IMR-90 (cell line): ENCODE measurements around the gene PARL. TPM values are rescaled to one million over a fixed set of nuclear protein-coding genes. Genes with fewer than 3 reads are reported as not detected.

ENCODE experiments used
- ATAC-seq: fragments of 200-7000 bp; cut with Tn5 transposase; 2 replicates; pipeline ENCODE4 v1.9.1; 2020; ENCODE audit warnings: low read depth, mild to moderate bottlenecking, moderate library complexity
- BruUV-seq: library from RNA; stranded (reverse); fragments of 400-500 nt; replicated peaks from 2 replicates; lab custom pipeline; 2021; lab: Mats Ljungman, UMichigan
- CTCF ChIA-PET: fragments of 300-600 bp; formaldehyde crosslinking; extraction: SDS; loops from one replicate; lab custom pipeline; 2021; ENCODE audit warnings: antibody characterized with exemption; lab: Yijun Ruan, JAX
- POLR2A ChIA-PET: fragments of 300-600 bp; sonication (Branson Sonifier 250); formaldehyde crosslinking; loops from one replicate; lab custom pipeline; 2022; ENCODE audit warnings: antibody characterized with exemption; ENCODE audit not compliant: unreplicated experiment; lab: Charles Lee
- DNase-seq: peaks from one replicate; pipeline ENCODE4 v3.0.0; 2013
- H2AFZ ChIP-seq: replicated peaks from 2 replicates; pipeline ENCODE3; 2013; ENCODE audit warnings: low read length, mild to moderate bottlenecking; ENCODE audit not compliant: poor library complexity
- H2AK5ac ChIP-seq: 2 replicates; pipeline ENCODE4 v1.6.1; 2013; ENCODE audit warnings: low read depth, low read length, inconsistent platforms
- H2AK9ac ChIP-seq: replicated peaks from 2 replicates; pipeline ENCODE3; 2013; ENCODE audit warnings: mild to moderate bottlenecking, low read depth, low read length, moderate library complexity; ENCODE audit not compliant: poor library complexity
- H2BK120ac ChIP-seq: 2 replicates; pipeline ENCODE4 v1.6.1; 2013; ENCODE audit warnings: low read depth, low read length, inconsistent platforms
- H2BK15ac ChIP-seq: 3 replicates; pipeline ENCODE4 v1.6.1; 2013; ENCODE audit warnings: low read depth, low read length, inconsistent platforms
- H2BK20ac ChIP-seq: 2 replicates; pipeline ENCODE4 v1.6.1; 2013; ENCODE audit warnings: low read depth, mild to moderate bottlenecking, inconsistent platforms, low read length, moderate library complexity
- H2BK5ac ChIP-seq: 2 replicates; pipeline ENCODE4 v1.6.1; 2013; ENCODE audit warnings: mild to moderate bottlenecking, low read depth, low read length, inconsistent platforms; ENCODE audit not compliant: poor library complexity, severe bottlenecking
- H3K14ac ChIP-seq: replicated peaks from 2 replicates; pipeline ENCODE4 v1.6.1; 2013; ENCODE audit warnings: low read depth, low read length, inconsistent platforms
- H3K18ac ChIP-seq: 2 replicates; pipeline ENCODE4 v1.6.1; 2013; ENCODE audit warnings: low read depth, low read length, control low read depth
- H3K23ac ChIP-seq: 2 replicates; pipeline ENCODE4 v1.6.1; 2013; ENCODE audit warnings: low read depth, low read length, inconsistent platforms
- H3K27ac ChIP-seq: 2 replicates; pipeline ENCODE4 v1.5.1; 2013; ENCODE audit warnings: mild to moderate bottlenecking, control low read depth, low read length; ENCODE audit not compliant: insufficient read depth
- H3K27me3 ChIP-seq: 2 replicates; pipeline ENCODE4 v1.6.1; 2013; ENCODE audit warnings: low read length; ENCODE audit not compliant: control insufficient read depth, insufficient read depth
- H3K36me3 ChIP-seq: 2 replicates; pipeline ENCODE4 v1.6.1; 2013; ENCODE audit warnings: low read length, mixed read lengths; ENCODE audit not compliant: control insufficient read depth, insufficient read depth
- H3K4ac ChIP-seq: 2 replicates; pipeline ENCODE4 v1.6.1; 2013; ENCODE audit warnings: low read depth, low read length, inconsistent platforms
- H3K4me1 ChIP-seq: 2 replicates; pipeline ENCODE4 v1.6.1; 2013; ENCODE audit warnings: low read length, mixed read lengths; ENCODE audit not compliant: control insufficient read depth, insufficient read depth
- H3K4me2 ChIP-seq: 2 replicates; pipeline ENCODE4 v1.6.1; 2013; ENCODE audit warnings: low read depth, mild to moderate bottlenecking, control low read depth, low read length, moderate library complexity
- H3K4me3 ChIP-seq: 2 replicates; pipeline ENCODE4 v1.5.1; 2013; ENCODE audit warnings: low read depth, mild to moderate bottlenecking, control low read depth, low read length, moderate library complexity; ENCODE audit not compliant: insufficient read depth
- H3K56ac ChIP-seq: 2 replicates; pipeline ENCODE4 v1.6.1; 2013; ENCODE audit warnings: low read length, inconsistent platforms; ENCODE audit not compliant: insufficient read depth; ENCODE audit errors: extremely low read depth
- H3K79me1 ChIP-seq, 2 experiments: 2 replicates each; pipeline ENCODE4 v1.6.1; 2013; ENCODE audit warnings: low read length in 2 of 2, inconsistent platforms in 1 of 2, low read depth in 1 of 2
- H3K9ac ChIP-seq: 2 replicates; pipeline ENCODE4 v1.6.1; 2013; ENCODE audit warnings: low read depth, low read length, control low read depth
- H3K9me1 ChIP-seq: 2 replicates; pipeline ENCODE4 v1.6.1; 2013; ENCODE audit warnings: low read length, inconsistent platforms; ENCODE audit not compliant: insufficient read depth
- H3K9me3 ChIP-seq: 2 replicates; pipeline ENCODE4 v1.6.1; 2013; ENCODE audit warnings: low read length; ENCODE audit not compliant: control insufficient read depth, insufficient read depth
- H4K20me1 ChIP-seq: 2 replicates; pipeline ENCODE4 v1.6.1; 2013; ENCODE audit warnings: low read length, inconsistent platforms; ENCODE audit not compliant: insufficient read depth
- H4K5ac ChIP-seq: 2 replicates; pipeline ENCODE4 v1.6.1; 2013; ENCODE audit warnings: mild to moderate bottlenecking, low read depth, low read length, control low read depth
- H4K8ac ChIP-seq, 2 experiments: 2 replicates each; pipeline ENCODE4 v1.6.1; 2013; ENCODE audit warnings: low read depth in 2 of 2, low read length in 2 of 2, control low read depth in 1 of 2, inconsistent platforms in 1 of 2
- H4K91ac ChIP-seq: 2 replicates; pipeline ENCODE4 v1.6.1; 2013; ENCODE audit warnings: low read depth, low read length, inconsistent platforms; ENCODE audit not compliant: insufficient read depth
- BHLHE40 ChIP-seq: fragments of 150-350 bp; IDR thresholded peaks from 2 replicates; pipeline ENCODE4 v1.6.1; 2016; ENCODE audit warnings: mild to moderate bottlenecking, low read depth, low read length
- CEBPB ChIP-seq: IDR thresholded peaks from 2 replicates; pipeline ENCODE4 v1.6.1; 2012; ENCODE audit warnings: low read depth, low read length, improper control_type of control experiment
- CHD1 ChIP-seq: IDR thresholded peaks from 2 replicates; pipeline ENCODE4 v1.6.1; 2012; ENCODE audit warnings: low read depth, low read length, improper control_type of control experiment
- MAFK ChIP-seq: IDR thresholded peaks from 2 replicates; pipeline ENCODE4 v1.6.1; 2012; ENCODE audit warnings: low read depth, low read length, improper control_type of control experiment
- MXI1 ChIP-seq: IDR thresholded peaks from 2 replicates; pipeline ENCODE4 v1.6.1; 2012; ENCODE audit warnings: low read depth, mild to moderate bottlenecking, low read length, moderate library complexity, borderline replicate concordance
- POLR2A ChIP-seq: IDR thresholded peaks from 2 replicates; pipeline ENCODE4 v1.6.1; 2012; ENCODE audit warnings: mild to moderate bottlenecking, low read depth, low read length
- RAD21 ChIP-seq: IDR thresholded peaks from 2 replicates; pipeline ENCODE4 v1.6.1; 2012; ENCODE audit warnings: low read length, improper control_type of control experiment
- RFX5 ChIP-seq: IDR thresholded peaks from 2 replicates; pipeline ENCODE4 v1.8.0; 2012; ENCODE audit warnings: low read depth, mild to moderate bottlenecking, low read length, moderate library complexity
- WGBS, 2 experiments: methylation state at CpG; one replicate each; pipeline versions ENCODE4 v1.1.5 to v1.1.7; 2013; ENCODE audit warnings: missing lambda C conversion rate in 2 of 2; ENCODE audit not compliant: insufficient read length in 1 of 2; ENCODE audit errors: extremely low coverage in 2 of 2; 5-methylcytosine and 5-hydroxymethylcytosine counted together
- dilution Hi-C: fragments of 300-500 bp; cut with HindIII; formaldehyde crosslinking; loops from one replicate; pipeline ENCODE4 v1.14.3; 2018; ENCODE audit warnings: low sequenced_read_pairs; ENCODE audit not compliant: unreplicated experiment
- in situ Hi-C: fragments of 300-500 bp; cut with MboI; formaldehyde crosslinking; loops from 3 replicates; pipeline ENCODE4 v1.14.3; 2019; ENCODE audit warnings: low sequenced_read_pairs, inconsistent platforms, mixed read lengths
- intact Hi-C: fragments of 100-400 bp; cut with micrococcal nuclease; formaldehyde crosslinking; loops from 2 replicates; pipeline ENCODE4 v1.10.0; 2022
- polyA plus RNA-seq, 3 experiments: library from polyadenylated mRNA; depleted of rRNA; stranded (reverse); fragments of >200 nt; gene quantifications; 2 replicates each; pipeline ENCODE4 v1.2.3, GENCODE V29; 2012; ENCODE audit warnings: low replicate concordance in 1 of 3
- total RNA-seq: library from RNA; depleted of rRNA; stranded (reverse); fragments of >200 nt; gene quantifications from 2 replicates; pipeline ENCODE4 v1.2.3, GENCODE V29; 2012
- TF ChIP-seq, protein P1 (sequence below): fragments of 150-350 bp; IDR thresholded peaks from 2 replicates; pipeline ENCODE4 v1.6.1; 2016; ENCODE audit warnings: low read depth, mild to moderate bottlenecking, low read length, moderate library complexity, borderline replicate concordance
- TF ChIP-seq, protein P2 (sequence below): fragments of 150-350 bp; IDR thresholded peaks from 2 replicates; pipeline ENCODE4 v1.6.1; 2017; ENCODE audit warnings: mild to moderate bottlenecking, antibody characterized with exemption, low read length, low read depth

PARL gene
- total and polyA plus RNA-seq, 2 of the 4 experiments (the other 2 are of a cell fraction): 35.5 to 42.6 TPM

DNA sequence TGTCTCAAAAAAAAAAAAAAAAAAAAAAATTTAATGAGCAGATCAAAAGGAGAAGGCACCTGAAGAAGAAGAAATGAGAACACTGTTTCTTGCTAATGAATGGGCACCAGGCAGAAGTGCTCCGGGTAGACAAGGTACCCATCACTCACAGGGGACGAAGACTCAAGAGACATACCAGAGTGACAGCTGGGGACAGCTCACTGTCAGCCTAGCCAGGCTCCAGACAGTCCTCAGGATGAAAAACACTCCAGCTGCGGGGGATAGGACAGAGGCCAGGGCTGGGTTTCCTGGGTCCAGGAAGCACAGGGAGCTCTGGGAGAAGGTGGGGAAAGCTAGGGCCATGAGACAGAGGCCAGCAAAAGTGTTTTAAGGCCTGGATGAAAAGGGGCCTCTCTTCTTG is 48.5 kb upstream of the PARL start:
- H2AFZ ChIP-seq: no peak overlapping the region
- no peak overlapping the region for H4K91ac ChIP-seq
- H3K79me1 ChIP-seq: no peaks in the 10 kb centered on the region
- H3K14ac ChIP-seq: no peak overlapping the region
- H4K5ac ChIP-seq: no peak overlapping the region
- no peak overlapping the region for H4K8ac ChIP-seq
- no peak overlapping the region for H3K9ac ChIP-seq
- H3K4ac ChIP-seq: no peak overlapping the region
- H2BK120ac ChIP-seq: no peak overlapping the region
- in situ Hi-C loops (no loop called here), intact Hi-C loops (no loop called here), dilution Hi-C loops (no loop called here)
- H3K23ac ChIP-seq: no peak overlapping the region
- no peak overlapping the region for H2BK20ac ChIP-seq
- CTCF ChIA-PET: no interaction called here
- no peak for DNase-seq
- POLR2A ChIA-PET: no interaction called here
- no peak overlapping the region for H3K18ac ChIP-seq
- H2AK5ac ChIP-seq: no peak overlapping the region
- H4K20me1 ChIP-seq: no peaks in the 10 kb centered on the region
- no peak overlapping the region for H3K4me3 ChIP-seq
- peaks cover 24% of the 10 kb centered on the region for H3K36me3 ChIP-seq
- no peak overlapping the region for H3K4me2 ChIP-seq
- no CpG with 5 or more reads among the region's 3 CpGs for WGBS, 2 experiments
- no peak overlapping the region for H2BK15ac ChIP-seq
- peaks cover 11% of the 10 kb centered on the region; the same call in 1 of the 2 replicates for H3K9me1 ChIP-seq
- H3K9me3 ChIP-seq: no peaks in the 10 kb centered on the region
- H2BK5ac ChIP-seq: no peak overlapping the region
- H3K56ac ChIP-seq: no peak overlapping the region
- BruUV-seq: no TSS peak
- no peaks in the 10 kb centered on the region for H3K4me1 ChIP-seq
- no peak overlapping the region for H3K27ac ChIP-seq
- no peak for ATAC-seq
- no peak overlapping the region for H2AK9ac ChIP-seq
- no peaks in the 10 kb centered on the region for H3K27me3 ChIP-seq
- TF ChIP-seq, protein P1, sequence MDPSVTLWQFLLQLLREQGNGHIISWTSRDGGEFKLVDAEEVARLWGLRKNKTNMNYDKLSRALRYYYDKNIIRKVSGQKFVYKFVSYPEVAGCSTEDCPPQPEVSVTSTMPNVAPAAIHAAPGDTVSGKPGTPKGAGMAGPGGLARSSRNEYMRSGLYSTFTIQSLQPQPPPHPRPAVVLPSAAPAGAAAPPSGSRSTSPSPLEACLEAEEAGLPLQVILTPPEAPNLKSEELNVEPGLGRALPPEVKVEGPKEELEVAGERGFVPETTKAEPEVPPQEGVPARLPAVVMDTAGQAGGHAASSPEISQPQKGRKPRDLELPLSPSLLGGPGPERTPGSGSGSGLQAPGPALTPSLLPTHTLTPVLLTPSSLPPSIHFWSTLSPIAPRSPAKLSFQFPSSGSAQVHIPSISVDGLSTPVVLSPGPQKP: no peak
- TF ChIP-seq RAD21: no peak
- no peak for TF ChIP-seq MAFK
- no peak for TF ChIP-seq RFX5
- no peak for TF ChIP-seq CEBPB
- no peak for TF ChIP-seq POLR2A
- TF ChIP-seq CHD1: no peak
- TF ChIP-seq BHLHE40: no peak
- TF ChIP-seq, protein P2, sequence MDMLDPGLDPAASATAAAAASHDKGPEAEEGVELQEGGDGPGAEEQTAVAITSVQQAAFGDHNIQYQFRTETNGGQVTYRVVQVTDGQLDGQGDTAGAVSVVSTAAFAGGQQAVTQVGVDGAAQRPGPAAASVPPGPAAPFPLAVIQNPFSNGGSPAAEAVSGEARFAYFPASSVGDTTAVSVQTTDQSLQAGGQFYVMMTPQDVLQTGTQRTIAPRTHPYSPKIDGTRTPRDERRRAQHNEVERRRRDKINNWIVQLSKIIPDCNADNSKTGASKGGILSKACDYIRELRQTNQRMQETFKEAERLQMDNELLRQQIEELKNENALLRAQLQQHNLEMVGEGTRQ: no peak
- no peak for TF ChIP-seq MXI1
